H1 (cell line): ENCODE results near the gene DCAF7. TPM values are rescaled to one million over a fixed set of nuclear protein-coding genes. Genes with fewer than 3 reads are reported as not detected.

Experiments
- ASH2L ChIP-seq: fragments of 200-600, 300-600 bp; sonication (generic); IDR thresholded peaks from one replicate; pipeline ENCODE4 v1.7.1; 2017; ENCODE audit warnings: low read length
- BCL11A ChIP-seq, 2 experiments: IDR thresholded peaks; one replicate each; pipeline ENCODE4 v1.6.1; 2011; ENCODE audit warnings: low read depth in 2 of 2, low read length in 2 of 2, mild to moderate bottlenecking in 2 of 2
- FOSL1 ChIP-seq: IDR thresholded peaks from 2 replicates; pipeline ENCODE4 v1.6.1; 2011; ENCODE audit warnings: mild to moderate bottlenecking, low read depth, low read length, moderate library complexity; ENCODE audit not compliant: insufficient read depth
- NRF1 ChIP-seq: IDR thresholded peaks from 2 replicates; pipeline ENCODE4 v1.6.1; 2011; ENCODE audit warnings: mild to moderate bottlenecking, low read depth, low read length, improper control_type of control experiment
- SP1 ChIP-seq: IDR thresholded peaks from 2 replicates; pipeline ENCODE4 v1.6.1; 2011; ENCODE audit warnings: low read depth, low read length
- SP4 ChIP-seq: IDR thresholded peaks from 2 replicates; pipeline ENCODE4 v1.6.1; 2012; ENCODE audit warnings: low read length, inconsistent platforms
- TAF1 ChIP-seq: IDR thresholded peaks from 2 replicates; pipeline ENCODE4 v1.6.1; 2011; ENCODE audit warnings: mild to moderate bottlenecking, low read depth, low read length
- TAF7 ChIP-seq: optimal IDR thresholded peaks from 2 replicates; pipeline ENCODE3; 2011; ENCODE audit warnings: low read depth, mild to moderate bottlenecking, inconsistent platforms, low read length, moderate library complexity, borderline replicate concordance
- polyA plus RNA-seq, 7 experiments: library from polyadenylated mRNA; depleted of rRNA in 3 of 7; stranded (reverse) in 5 of 7; unstranded in 2 of 7; fragments of >200 nt in 5 of 7; fragments of 200-250 nt in 2 of 7; gene quantifications; 1 replicate in 5 of 7; 2 replicates in 1 of 7; 4 replicates in 1 of 7; pipeline versions ENCODE4 v1.2.1 to v1.2.3, GENCODE V29; 2011 to 2013; ENCODE audit warnings: missing spikeins in 2 of 7, mixed read lengths in 2 of 7
- total RNA-seq: library from RNA; stranded (reverse); fragmentation: NEBNext Ultra II Directional; extraction: Animal tissue kit (Norgen Biotek cat#: 25700); gene quantifications from 2 replicates; pipeline ENCODE4 v1.2.1, GENCODE V29; 2021
- TF ChIP-seq, protein P1 (sequence below): fragments of 300-600 bp; sonication (generic); IDR thresholded peaks from 2 replicates; pipeline ENCODE4 v1.7.1; 2012; ENCODE audit warnings: low read length, moderate library complexity, mild to moderate bottlenecking, inconsistent platforms; ENCODE audit not compliant: insufficient replicate concordance

Gene DCAF7
- total and polyA plus RNA-seq, 2 of the 8 experiments (the other 6 are each of a cell fraction or from before 2014, with no cell fraction given) = 74.9 to 94.1 TPM

DNA sequence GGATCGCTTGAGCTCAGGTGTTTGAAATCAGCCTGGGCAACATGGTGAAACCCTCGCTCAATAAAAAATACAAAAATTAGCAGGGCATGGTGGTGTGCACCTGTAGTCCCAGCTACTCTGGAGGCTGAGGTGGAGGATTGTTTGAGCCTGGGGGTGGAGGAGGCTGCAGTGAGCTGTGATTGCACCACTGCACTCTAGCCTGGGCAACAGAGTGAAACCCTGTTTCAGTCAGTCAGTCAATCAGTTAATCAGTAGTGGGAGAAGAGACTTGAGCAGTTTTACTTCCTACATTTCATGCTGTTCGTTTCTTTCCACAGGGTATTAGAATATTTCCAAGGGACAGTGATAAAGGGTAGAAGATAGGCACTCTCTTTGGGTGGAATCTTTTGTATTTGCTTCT is 80.8 kb downstream of the DCAF7 start (continued):
- TF ChIP-seq, protein P1, sequence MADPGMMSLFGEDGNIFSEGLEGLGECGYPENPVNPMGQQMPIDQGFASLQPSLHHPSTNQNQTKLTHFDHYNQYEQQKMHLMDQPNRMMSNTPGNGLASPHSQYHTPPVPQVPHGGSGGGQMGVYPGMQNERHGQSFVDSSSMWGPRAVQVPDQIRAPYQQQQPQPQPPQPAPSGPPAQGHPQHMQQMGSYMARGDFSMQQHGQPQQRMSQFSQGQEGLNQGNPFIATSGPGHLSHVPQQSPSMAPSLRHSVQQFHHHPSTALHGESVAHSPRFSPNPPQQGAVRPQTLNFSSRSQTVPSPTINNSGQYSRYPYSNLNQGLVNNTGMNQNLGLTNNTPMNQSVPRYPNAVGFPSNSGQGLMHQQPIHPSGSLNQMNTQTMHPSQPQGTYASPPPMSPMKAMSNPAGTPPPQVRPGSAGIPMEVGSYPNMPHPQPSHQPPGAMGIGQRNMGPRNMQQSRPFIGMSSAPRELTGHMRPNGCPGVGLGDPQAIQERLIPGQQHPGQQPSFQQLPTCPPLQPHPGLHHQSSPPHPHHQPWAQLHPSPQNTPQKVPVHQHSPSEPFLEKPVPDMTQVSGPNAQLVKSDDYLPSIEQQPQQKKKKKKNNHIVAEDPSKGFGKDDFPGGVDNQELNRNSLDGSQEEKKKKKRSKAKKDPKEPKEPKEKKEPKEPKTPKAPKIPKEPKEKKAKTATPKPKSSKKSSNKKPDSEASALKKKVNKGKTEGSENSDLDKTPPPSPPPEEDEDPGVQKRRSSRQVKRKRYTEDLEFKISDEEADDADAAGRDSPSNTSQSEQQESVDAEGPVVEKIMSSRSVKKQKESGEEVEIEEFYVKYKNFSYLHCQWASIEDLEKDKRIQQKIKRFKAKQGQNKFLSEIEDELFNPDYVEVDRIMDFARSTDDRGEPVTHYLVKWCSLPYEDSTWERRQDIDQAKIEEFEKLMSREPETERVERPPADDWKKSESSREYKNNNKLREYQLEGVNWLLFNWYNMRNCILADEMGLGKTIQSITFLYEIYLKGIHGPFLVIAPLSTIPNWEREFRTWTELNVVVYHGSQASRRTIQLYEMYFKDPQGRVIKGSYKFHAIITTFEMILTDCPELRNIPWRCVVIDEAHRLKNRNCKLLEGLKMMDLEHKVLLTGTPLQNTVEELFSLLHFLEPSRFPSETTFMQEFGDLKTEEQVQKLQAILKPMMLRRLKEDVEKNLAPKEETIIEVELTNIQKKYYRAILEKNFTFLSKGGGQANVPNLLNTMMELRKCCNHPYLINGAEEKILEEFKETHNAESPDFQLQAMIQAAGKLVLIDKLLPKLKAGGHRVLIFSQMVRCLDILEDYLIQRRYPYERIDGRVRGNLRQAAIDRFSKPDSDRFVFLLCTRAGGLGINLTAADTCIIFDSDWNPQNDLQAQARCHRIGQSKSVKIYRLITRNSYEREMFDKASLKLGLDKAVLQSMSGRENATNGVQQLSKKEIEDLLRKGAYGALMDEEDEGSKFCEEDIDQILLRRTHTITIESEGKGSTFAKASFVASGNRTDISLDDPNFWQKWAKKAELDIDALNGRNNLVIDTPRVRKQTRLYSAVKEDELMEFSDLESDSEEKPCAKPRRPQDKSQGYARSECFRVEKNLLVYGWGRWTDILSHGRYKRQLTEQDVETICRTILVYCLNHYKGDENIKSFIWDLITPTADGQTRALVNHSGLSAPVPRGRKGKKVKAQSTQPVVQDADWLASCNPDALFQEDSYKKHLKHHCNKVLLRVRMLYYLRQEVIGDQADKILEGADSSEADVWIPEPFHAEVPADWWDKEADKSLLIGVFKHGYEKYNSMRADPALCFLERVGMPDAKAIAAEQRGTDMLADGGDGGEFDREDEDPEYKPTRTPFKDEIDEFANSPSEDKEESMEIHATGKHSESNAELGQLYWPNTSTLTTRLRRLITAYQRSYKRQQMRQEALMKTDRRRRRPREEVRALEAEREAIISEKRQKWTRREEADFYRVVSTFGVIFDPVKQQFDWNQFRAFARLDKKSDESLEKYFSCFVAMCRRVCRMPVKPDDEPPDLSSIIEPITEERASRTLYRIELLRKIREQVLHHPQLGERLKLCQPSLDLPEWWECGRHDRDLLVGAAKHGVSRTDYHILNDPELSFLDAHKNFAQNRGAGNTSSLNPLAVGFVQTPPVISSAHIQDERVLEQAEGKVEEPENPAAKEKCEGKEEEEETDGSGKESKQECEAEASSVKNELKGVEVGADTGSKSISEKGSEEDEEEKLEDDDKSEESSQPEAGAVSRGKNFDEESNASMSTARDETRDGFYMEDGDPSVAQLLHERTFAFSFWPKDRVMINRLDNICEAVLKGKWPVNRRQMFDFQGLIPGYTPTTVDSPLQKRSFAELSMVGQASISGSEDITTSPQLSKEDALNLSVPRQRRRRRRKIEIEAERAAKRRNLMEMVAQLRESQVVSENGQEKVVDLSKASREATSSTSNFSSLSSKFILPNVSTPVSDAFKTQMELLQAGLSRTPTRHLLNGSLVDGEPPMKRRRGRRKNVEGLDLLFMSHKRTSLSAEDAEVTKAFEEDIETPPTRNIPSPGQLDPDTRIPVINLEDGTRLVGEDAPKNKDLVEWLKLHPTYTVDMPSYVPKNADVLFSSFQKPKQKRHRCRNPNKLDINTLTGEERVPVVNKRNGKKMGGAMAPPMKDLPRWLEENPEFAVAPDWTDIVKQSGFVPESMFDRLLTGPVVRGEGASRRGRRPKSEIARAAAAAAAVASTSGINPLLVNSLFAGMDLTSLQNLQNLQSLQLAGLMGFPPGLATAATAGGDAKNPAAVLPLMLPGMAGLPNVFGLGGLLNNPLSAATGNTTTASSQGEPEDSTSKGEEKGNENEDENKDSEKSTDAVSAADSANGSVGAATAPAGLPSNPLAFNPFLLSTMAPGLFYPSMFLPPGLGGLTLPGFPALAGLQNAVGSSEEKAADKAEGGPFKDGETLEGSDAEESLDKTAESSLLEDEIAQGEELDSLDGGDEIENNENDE = no peak
- TF ChIP-seq SP4 = no peak
- TF ChIP-seq TAF7 = no peak
- TF ChIP-seq BCL11A (IDR thresholded peaks at IDR 0.05; ENCODE audit: low read depth in 2 of 2, low read length in 2 of 2) = no peak
- no peak for TF ChIP-seq SP1
- TF ChIP-seq NRF1 = no peak
- TF ChIP-seq ASH2L = no peak
- TF ChIP-seq FOSL1 = no peak
- TF ChIP-seq TAF1 = no peak
